ENCODE data around the gene FLT1. TPM values are rescaled to one million over a fixed set of nuclear protein-coding genes. Genes with fewer than 3 reads are reported as not detected.

Gene FLT1
- polyA plus RNA-seq, 1 donor (not counting 4 experiments of a cell fraction or from before 2014, with no cell fraction given), result 0.01 TPM

- FAIRE-seq, result no peak
- no peaks in the 10 kb centered on the region for H3K79me2 ChIP-seq (ENCODE audit: control insufficient read depth, insufficient read depth, low read length)
- dilution Hi-C loops (cut with MboI; ENCODE audit: extremely low pct_ligation_motif_present, low sequenced_read_pairs), result no loop called here
- H4K20me1 ChIP-seq (ENCODE audit: control insufficient read depth, extremely low read depth, insufficient read depth, low read length), result no peaks in the 10 kb centered on the region
- H3K4me2 ChIP-seq (ENCODE audit: control insufficient read depth, extremely low read depth, insufficient read depth, low read depth, low read length), result peak overlapping the region; percentile 37
- H3K4me3 ChIP-seq (ENCODE audit: control insufficient read depth in 2 of 3, extremely low read depth in 1 of 3, insufficient read depth in 2 of 3, low read depth in 1 of 3, low read length in 3 of 3), result peak overlapping the region in 2 of 3 experiments; percentile 18 to 38
- peaks cover 3% of the 10 kb centered on the region for H3K4me1 ChIP-seq (ENCODE audit: control insufficient read depth, extremely low read depth, insufficient read depth, low read length)
- no peak overlapping the region for H3K27ac ChIP-seq (ENCODE audit: control insufficient read depth, insufficient read depth, low read length)
- peaks cover 65% of the 10 kb centered on the region for H3K27me3 ChIP-seq (ENCODE audit: control insufficient read depth, extremely low read depth, insufficient read depth, low read length)
- peak overlapping the region; percentile 22 for H2AFZ ChIP-seq (ENCODE audit: control insufficient read depth, low read length)
- no peak overlapping the region for H3K9ac ChIP-seq (ENCODE audit: control insufficient read depth, extremely low read depth, insufficient read depth, low read length)
- no peaks in the 10 kb centered on the region for H3K9me3 ChIP-seq (ENCODE audit: control insufficient read depth, low read depth, low read length)
- H3K36me3 ChIP-seq (ENCODE audit: control insufficient read depth in 2 of 2, extremely low read depth in 1 of 2, insufficient read depth in 2 of 2, low read length in 2 of 2), result no peaks in the 10 kb centered on the region
- TF ChIP-seq EZH2 (IDR thresholded peaks at IDR 0.05; ENCODE audit: low read length) (no peak), CTCF (optimal IDR thresholded peaks at IDR 0.05 in 1 of 3, IDR thresholded peaks at IDR 0.05 in 1 of 3, conservative IDR thresholded peaks at IDR 0.05 in 1 of 3; ENCODE audit: extremely low read depth in 1 of 3, insufficient read depth in 2 of 3, low read length in 3 of 3) (no peak)
- no peak for DNase-seq (ENCODE audit: low read depth, low spot score)
- H3K9me1 ChIP-seq (ENCODE audit: control insufficient read depth, extremely low read depth, insufficient read depth, low read length), result no peaks in the 10 kb centered on the region
Measured at GRCh38 chr13:28494504-28494777, 487 bp downstream of the FLT1 start.

- peaks cover 65% of the 10 kb centered on the region for H3K27me3 ChIP-seq (ENCODE audit: control insufficient read depth, extremely low read depth, insufficient read depth, low read length)
- TF ChIP-seq EZH2 (IDR thresholded peaks at IDR 0.05; ENCODE audit: low read length), result peak; percentile 13
- no peak for TF ChIP-seq CTCF (optimal IDR thresholded peaks at IDR 0.05 in 1 of 3, IDR thresholded peaks at IDR 0.05 in 1 of 3, conservative IDR thresholded peaks at IDR 0.05 in 1 of 3; ENCODE audit: extremely low read depth in 1 of 3, insufficient read depth in 2 of 3, low read length in 3 of 3)
- FAIRE-seq, result no peak
- H3K27ac ChIP-seq (ENCODE audit: control insufficient read depth, insufficient read depth, low read length), result no peak overlapping the region
- no peaks in the 10 kb centered on the region for H3K79me2 ChIP-seq (ENCODE audit: control insufficient read depth, insufficient read depth, low read length)
- H4K20me1 ChIP-seq (ENCODE audit: control insufficient read depth, extremely low read depth, insufficient read depth, low read length), result no peaks in the 10 kb centered on the region
- H3K4me3 ChIP-seq (ENCODE audit: control insufficient read depth in 2 of 3, extremely low read depth in 1 of 3, insufficient read depth in 2 of 3, low read depth in 1 of 3, low read length in 3 of 3), result peak overlapping the region in 1 of 3 experiments; percentile 18
- no peak overlapping the region for H3K9ac ChIP-seq (ENCODE audit: control insufficient read depth, extremely low read depth, insufficient read depth, low read length)
- H3K36me3 ChIP-seq (ENCODE audit: control insufficient read depth in 2 of 2, extremely low read depth in 1 of 2, insufficient read depth in 2 of 2, low read length in 2 of 2), result no peaks in the 10 kb centered on the region
- H2AFZ ChIP-seq (ENCODE audit: control insufficient read depth, low read length), result no peak overlapping the region
- H3K4me1 ChIP-seq (ENCODE audit: control insufficient read depth, extremely low read depth, insufficient read depth, low read length), result peaks cover 3% of the 10 kb centered on the region
- peak overlapping the region; percentile 37 for H3K4me2 ChIP-seq (ENCODE audit: control insufficient read depth, extremely low read depth, insufficient read depth, low read depth, low read length)
- DNase-seq (ENCODE audit: low read depth, low spot score), result no peak
- no peaks in the 10 kb centered on the region for H3K9me1 ChIP-seq (ENCODE audit: control insufficient read depth, extremely low read depth, insufficient read depth, low read length)
- dilution Hi-C loops (cut with MboI; ENCODE audit: extremely low pct_ligation_motif_present, low sequenced_read_pairs), result no loop called here
- H3K9me3 ChIP-seq (ENCODE audit: control insufficient read depth, low read depth, low read length), result no peaks in the 10 kb centered on the region
Measured at GRCh38 chr13:28493740-28494503, 1.0 kb downstream of the FLT1 start.
